Measurements from ENCODE around the gene AKAP8L. TPM values are rescaled to one million over a fixed set of nuclear protein-coding genes. Genes with fewer than 3 reads are reported as not detected.

Gene AKAP8L
- total and polyA plus RNA-seq, 10 donors = 41.2 to 236 (median 136) TPM

DNA sequence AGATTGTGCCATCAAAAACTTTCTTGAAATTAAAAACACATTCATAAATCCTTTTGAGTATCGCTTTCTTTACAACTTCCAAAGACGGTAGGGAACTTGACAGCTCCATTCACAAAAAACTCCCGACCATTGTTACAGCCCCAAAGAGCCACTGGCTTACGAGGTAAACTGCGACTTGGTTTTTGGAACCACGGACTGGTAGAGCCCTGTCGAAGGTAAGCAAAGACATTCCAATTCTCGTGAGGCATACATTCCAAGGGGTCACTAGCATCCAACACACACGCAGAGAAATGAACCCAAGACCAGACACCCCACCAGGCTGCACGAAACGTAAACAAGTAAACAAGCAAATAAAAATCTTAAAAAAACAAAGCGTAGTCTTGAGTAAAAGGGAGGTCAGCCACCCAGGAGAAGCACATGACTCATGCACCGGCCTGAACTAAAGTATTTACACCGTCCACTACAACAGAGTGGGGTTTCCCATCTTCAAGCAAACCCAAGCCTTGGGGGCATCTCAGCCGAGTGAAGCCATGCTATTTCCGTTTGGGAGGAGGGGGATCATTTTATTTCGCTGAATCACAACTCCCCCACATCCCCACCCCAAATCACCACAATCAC is 87.9 kb downstream of the AKAP8L start:
- H3K36me3 ChIP-seq = peaks cover 0 to 6% (median 0%) of the 10 kb centered on the region in 6 donors
- H3K4me1 ChIP-seq = peaks cover 55 to 87% (median 73%) of the 10 kb centered on the region in 6 donors
- TF ChIP-seq POLR2A (IDR thresholded peaks at IDR 0.05) (no peak), CTCF (IDR thresholded peaks at IDR 0.05 in 8 of 11, conservative IDR thresholded peaks at IDR 0.05 in 3 of 11) (no peak), POLR2AphosphoS5 (IDR thresholded peaks at IDR 0.05) (no peak)
- DNase-seq = no peak
- intact Hi-C loops (cut with DNase I; ENCODE audit: low total_unique reads) = no loop called here
- peak overlapping the region; percentile 79 to 99 (median 92) for H3K4me3 ChIP-seq
- H3K9me3 ChIP-seq = no peaks in the 10 kb centered on the region
- no peaks in the 10 kb centered on the region for H3K27me3 ChIP-seq (replicated peaks in 1 of 7)
- WGBS, 5 donors = 4 to 10% (median 6%) methylated on average over 17 of the region's 17 CpGs
- H3K27ac ChIP-seq = peak overlapping the region; percentile 75 to 99 (median 94)

Small RNA genes lying within 50 kb of the gene (microRNA-seq; reads per million reads assigned to microRNA genes)
- gene MIR1470 = 0 reads per million in 3 donors

Small RNA genes lying within 50 kb of the gene (small RNA-seq; reads per million reads assigned to genes)
- gene AC005776.1 (0 reads per million in 4 donors), gene MIR1470 (0 reads per million in 4 donors)

Other genes with a start within 250 kb of the AKAP8L start
- gene NOTCH3, start 218.0 kb downstream of the AKAP8L start, total RNA-seq = 10 to 100 TPM; 52.1 to 94.9 (median 62.6) TPM
- gene NOTCH3, start 218.0 kb downstream of the AKAP8L start, polyA plus RNA-seq = 1 to 10 TPM; 1.4 to 5.9 (median 2.5) TPM
- 1 to 10 TPM; 1.6 to 6.6 (median 3.8) TPM for gene EPHX3, start 186.5 kb downstream of the AKAP8L start, total RNA-seq
- gene EPHX3, start 186.5 kb downstream of the AKAP8L start, polyA plus RNA-seq = under 1 TPM; 0.13 to 0.67 (median 0.59) TPM
- gene BRD4, start 86.4 kb downstream of the AKAP8L start, total RNA-seq = 100 to 1,000 TPM in 4 of 7 donors, 10 to 100 TPM in 3; 50.7 to 146 (median 124) TPM
- 10 to 100 TPM; 10.3 to 35.9 (median 14.2) TPM for gene BRD4, start 86.4 kb downstream of the AKAP8L start, polyA plus RNA-seq
- 10 to 100 TPM; 24.9 to 51.3 (median 48.9) TPM for gene AKAP8, start 39.2 kb downstream of the AKAP8L start, total RNA-seq
- 10 to 100 TPM; 13.9 to 24.8 (median 21.9) TPM for gene AKAP8, start 39.2 kb downstream of the AKAP8L start, polyA plus RNA-seq
- gene WIZ, start 31.0 kb upstream of the AKAP8L start, total RNA-seq = 10 to 100 TPM; 23.1 to 33.7 (median 26.9) TPM
- 10 to 100 TPM in 1 of 3 donors, 1 to 10 TPM in 2; 6.6 to 14.8 (median 7.0) TPM for gene WIZ, start 31.0 kb upstream of the AKAP8L start, polyA plus RNA-seq
- 10 to 100 TPM; 43.9 to 79.1 (median 59.2) TPM for gene RASAL3, start 45.6 kb upstream of the AKAP8L start, total RNA-seq
- gene RASAL3, start 45.6 kb upstream of the AKAP8L start, polyA plus RNA-seq = 10 to 100 TPM; 31.7 to 66.8 (median 66.1) TPM
- under 1 TPM in 2 of 7 donors, not detected in 5; 0.10 to 0.16 TPM for gene PGLYRP2, start 60.5 kb upstream of the AKAP8L start, total RNA-seq
- under 1 TPM in 2 of 3 donors, not detected in 1; 0.02 to 0.06 TPM for gene PGLYRP2, start 60.5 kb upstream of the AKAP8L start, polyA plus RNA-seq
- 1 to 10 TPM in 1 of 7 donors, under 1 TPM in 4, not detected in 2; 0.28 to 1.2 (median 0.37) TPM for gene CYP4F22, start 89.5 kb upstream of the AKAP8L start, total RNA-seq
- under 1 TPM; 0.10 to 0.17 (median 0.14) TPM for gene CYP4F22, start 89.5 kb upstream of the AKAP8L start, polyA plus RNA-seq
- gene CYP4F8, start 196.2 kb upstream of the AKAP8L start, total RNA-seq = not detected
- not detected for gene CYP4F8, start 196.2 kb upstream of the AKAP8L start, polyA plus RNA-seq
- 10 to 100 TPM in 4 of 7 donors, 1 to 10 TPM in 3; 3.5 to 44.1 (median 12.3) TPM for gene CYP4F3, start 221.9 kb upstream of the AKAP8L start, total RNA-seq
- gene CYP4F3, start 221.9 kb upstream of the AKAP8L start, polyA plus RNA-seq = under 1 TPM; 0.03 to 0.99 (median 0.48) TPM

Data from spleen (tissue), 11 donors.